ENCODE measurements around the gene TIMD4. TPM values are rescaled to one million over a fixed set of nuclear protein-coding genes. Genes with fewer than 3 reads are reported as not detected.
"Not testable (repeated sequence)": the region's sequence is repeated elsewhere in the genome, so short reads cannot be mapped to it uniquely, and the experiment has no call there.

The TIMD4 gene
- polyA plus RNA-seq, 4 donors, result 0.38 to 13.2 (median 0.88) TPM

DNA sequence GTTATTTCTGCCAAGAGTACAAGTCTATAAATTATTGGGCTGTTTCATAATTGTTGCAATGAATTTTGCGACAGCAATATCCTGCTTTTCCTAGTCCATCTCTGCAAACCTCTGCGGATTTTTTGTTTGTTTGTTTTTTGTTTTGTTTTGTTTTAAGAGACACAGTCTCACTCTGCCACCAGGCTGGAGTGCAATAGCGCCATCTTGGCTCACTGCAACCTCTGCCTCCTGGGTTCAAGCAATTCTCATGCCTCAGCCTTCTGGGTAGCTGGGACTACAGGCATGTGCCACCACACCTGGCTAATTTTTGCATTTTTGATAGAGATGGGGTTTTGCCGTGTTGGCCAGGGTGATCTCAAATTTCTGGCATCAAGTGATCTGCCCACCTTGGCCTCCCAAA, 37.3 kb downstream of the TIMD4 start:
- DNase-seq (ENCODE audit: low read depth in 4 of 4, low spot score in 3 of 4), result not testable (repeated sequence)

DNA sequence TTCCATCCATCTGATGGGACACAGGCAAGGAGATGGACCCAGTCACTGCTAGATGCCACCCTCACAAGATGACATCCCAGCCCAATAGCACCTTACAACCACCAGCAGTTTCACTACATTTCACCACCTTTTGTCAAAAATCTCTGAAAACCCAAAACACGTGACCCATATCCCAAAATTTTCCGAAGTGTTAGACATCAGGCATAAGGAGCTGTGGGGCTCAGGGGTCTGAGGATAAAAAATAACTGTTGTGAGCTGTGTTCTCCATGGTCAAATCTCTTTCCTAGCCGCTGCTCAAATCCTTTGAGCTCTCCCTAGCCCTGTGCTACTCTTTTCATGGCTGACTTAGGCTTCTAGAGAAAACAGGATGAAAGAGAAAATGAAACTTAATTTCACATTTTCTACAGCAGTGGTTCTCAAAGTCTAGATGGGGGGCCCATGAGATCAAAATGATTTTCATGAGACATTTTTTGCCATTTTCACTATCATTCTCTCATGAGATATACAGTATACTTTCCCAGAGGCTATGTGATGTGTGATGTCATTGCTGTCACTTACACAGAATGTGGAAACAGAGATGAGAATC, 40.7 kb downstream of the TIMD4 start:
- no peak for DNase-seq (ENCODE audit: low read depth in 4 of 4, low spot score in 3 of 4)

DNA sequence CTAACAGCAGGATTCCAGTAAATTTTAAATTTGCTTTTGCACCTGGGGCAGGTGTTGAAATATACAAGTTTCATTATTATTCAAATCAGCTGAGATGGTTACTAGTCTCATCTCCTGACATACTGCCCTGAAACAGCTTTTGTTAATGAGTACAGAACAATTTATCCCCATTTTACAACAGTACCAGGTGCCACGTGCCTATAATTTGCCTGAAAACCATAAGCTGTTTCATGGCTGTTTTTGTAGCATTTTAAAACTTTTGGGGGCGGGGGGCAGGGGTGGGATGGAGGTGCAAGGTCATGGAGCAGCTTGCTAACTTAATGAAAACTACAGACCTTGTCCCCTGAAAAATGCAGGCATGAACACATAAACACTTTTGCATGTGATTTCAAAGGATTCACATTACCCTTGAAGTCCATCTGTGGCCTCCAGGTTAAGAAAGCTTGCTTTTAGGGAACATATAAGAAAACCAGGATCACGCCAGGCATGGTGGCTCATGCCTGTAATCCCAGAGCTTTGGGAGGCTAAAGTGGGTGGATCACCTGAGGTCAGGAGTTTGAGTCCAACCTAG, 42.1 kb downstream of the TIMD4 start:
- DNase-seq (ENCODE audit: low read depth in 4 of 4, low spot score in 3 of 4), result no peak

DNA sequence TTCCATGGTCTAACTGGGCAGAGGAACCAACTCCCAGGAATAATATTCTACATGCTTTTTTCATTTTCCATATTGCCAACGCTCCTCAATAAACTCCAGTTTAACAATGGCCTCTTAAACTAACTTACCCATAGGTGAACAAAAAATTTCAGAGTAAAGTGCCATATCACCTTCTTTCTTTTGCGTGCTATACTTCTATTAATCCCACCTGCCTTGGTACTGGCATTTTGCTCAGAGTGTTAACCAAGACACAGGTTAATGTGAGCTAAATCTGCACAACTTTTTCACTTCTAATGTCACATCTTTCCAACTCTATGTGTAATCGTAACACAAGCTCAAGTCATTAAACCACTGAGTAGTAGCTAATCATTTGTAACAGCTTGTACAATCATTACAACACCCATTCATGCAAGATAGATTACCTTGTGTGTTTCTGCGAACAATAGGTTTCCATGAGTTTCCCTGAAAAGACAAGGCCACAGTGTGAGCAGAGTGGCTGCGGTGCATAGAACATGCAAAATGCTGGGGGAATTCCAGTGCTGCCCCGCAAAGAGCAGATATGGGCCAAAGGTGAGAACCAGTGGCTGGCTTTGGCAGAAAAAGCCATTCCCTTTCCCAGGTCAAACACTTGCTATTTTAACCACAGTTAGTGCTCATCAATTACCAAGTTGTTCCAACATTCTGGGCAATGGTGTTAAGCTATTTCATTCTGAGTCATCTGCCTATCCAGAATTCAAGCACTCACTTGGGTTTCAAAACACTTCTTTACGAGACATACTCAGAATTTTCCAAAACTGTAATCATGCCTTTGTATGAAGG, 42.8 kb downstream of the TIMD4 start:
- DNase-seq (ENCODE audit: low read depth in 4 of 4, low spot score in 3 of 4), result no peak

DNA sequence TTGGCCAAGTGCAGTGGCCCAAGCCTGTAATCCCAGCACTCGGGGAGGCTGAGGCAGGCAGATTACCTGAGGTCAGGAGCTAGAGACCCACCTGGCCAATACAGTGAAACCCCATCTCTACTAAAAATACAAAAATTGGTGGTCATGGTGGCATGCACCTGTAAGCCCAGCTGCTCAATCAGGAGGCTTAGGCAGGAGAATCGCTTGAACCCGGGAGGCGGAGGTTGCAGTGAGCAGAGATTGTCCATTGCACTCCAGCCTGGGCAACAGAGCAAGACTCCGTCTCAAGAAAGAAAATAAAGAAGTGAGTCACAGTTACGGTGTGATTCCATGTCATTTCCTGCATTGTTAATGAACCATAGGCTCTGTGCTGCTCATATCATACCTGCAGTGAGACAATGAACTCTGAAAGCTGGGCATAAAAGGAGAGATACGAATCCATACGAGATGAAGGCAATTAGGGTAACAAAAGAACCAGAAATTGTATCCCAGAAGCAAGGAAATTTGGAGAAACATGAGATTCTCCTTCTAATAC, 44.6 kb downstream of the TIMD4 start:
- no peak for DNase-seq (ENCODE audit: low read depth in 4 of 4, low spot score in 3 of 4)

DNA sequence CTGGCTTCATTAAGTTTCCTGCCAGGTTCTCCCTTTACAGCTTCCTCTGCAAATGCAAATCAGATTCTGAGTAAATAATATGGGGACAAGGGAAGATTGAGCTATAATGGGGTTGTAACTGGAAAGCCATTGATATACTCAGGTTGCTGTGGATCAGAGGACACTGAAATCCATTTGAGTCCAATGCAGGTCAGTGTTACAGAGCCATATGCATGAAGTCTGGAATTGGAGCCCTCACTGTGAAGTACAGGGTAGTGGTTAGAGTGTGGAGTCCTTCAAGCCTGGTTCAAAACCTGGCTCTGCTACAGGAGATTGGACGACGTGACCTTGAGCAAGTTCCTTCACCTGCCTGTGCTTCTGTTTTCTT, 48.7 kb downstream of the TIMD4 start:
- no peak for DNase-seq (ENCODE audit: low read depth in 4 of 4, low spot score in 3 of 4)

DNA sequence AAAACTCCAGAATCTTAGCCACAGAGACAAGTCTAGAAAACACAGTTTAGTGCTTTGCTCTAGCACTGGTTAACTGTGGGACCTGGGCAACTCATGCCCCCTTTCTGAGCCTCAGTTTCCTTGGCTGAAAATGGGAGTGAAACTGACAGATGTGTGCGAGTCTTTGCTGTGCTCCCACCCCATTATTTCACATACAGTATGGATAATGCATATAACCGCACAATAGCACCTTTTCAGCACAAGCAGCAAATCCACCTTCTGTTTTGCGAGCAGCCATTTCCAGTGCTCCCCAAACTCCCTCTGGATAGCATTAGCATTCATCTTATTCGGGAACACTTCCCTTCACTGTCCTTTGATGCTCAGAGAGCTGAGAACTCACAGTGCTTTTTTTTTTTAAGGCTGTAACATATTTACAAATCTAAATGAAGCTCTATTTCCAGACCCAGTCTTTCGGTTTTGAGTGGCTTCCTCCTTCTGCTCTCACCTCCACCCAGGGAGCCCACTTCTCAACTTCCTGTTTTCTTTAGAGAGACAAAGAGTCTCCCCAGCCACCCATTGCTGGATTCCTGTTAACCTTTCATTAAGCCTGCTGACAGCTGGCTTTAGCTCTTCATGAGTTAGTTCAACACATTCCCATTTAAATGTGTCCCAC, 49.2 kb downstream of the TIMD4 start:
- no peak for DNase-seq (ENCODE audit: low read depth in 4 of 4, low spot score in 3 of 4)

DNA sequence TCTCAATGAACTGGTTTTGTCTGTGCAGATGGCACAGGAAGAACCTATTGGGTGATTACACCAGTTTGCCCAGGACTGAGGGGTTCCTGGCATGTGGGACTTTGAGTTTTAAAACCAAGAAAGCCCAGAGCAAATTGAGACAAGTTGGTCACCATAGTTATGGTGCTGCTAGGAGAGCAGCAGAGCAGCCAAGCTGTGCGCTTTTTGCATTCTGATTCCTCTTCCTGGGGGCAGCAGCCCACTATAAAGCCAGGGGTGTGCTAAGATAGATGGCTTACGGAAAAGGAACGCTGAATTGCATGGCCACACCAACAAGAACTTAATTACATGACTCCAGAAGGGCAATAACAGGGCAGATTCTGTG, 49.7 kb downstream of the TIMD4 start:
- DNase-seq (ENCODE audit: low read depth in 4 of 4, low spot score in 3 of 4), result no peak

DNA sequence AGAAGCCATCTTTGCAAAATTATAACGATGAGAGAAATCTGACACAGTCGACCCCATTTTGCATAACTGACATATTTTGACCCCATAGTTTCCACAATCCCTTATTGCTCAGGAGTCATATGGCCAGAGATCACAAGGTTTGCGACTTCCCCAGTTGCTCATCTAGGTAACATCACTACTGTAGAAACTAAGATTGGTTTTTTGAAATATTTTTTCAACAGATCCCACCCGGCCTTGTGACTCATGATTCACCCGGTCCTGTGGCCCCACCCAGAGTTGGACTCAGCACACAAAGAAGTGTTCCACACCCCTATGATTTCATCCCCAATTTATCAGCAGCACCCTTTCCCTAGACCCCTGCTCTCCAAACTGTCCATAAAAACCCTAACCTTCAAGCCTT, 50.2 kb downstream of the TIMD4 start:
- no peak for DNase-seq (ENCODE audit: low read depth in 4 of 4, low spot score in 3 of 4)

DNA sequence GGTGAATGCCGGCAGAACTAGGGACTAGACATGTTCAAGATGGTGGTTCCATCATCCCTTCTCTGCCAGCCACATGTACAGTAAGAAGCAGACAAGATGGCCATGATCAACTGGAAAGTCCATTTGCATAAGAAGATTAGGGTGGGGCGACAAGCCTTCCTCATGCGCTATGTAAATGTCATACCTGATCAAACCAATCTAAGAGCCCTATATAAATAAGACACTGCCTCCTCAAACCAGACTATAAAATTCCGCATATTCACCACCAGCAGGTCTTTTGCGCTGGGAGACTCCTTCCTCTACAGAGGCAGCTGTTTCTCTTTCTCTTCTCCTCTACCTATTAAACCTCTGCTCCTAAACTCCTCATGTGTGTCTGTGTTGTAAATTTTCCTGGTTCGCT, 53.8 kb downstream of the TIMD4 start:
- no peak for DNase-seq (ENCODE audit: low read depth in 4 of 4, low spot score in 3 of 4)

DNA sequence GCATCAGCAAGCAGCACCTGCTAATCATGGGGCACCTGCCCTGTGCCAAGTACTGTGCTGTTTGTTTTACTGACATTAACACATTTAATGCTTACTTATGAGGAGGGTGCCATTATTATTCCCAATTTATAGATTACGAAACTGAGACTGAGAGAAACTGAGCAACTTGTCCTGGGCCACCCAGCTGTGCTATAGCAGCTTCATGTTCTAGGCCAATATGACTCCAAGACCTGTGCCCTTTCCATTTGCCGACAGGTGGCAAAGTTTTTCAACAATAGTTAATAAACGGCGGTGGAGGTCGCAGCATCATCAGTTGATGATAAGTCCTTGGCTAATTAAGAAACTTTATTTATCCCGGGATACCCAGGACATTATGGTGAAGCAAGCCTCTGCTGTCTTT, 55.4 kb downstream of the TIMD4 start:
- DNase-seq (ENCODE audit: low read depth in 4 of 4, low spot score in 3 of 4), result no peak

DNA sequence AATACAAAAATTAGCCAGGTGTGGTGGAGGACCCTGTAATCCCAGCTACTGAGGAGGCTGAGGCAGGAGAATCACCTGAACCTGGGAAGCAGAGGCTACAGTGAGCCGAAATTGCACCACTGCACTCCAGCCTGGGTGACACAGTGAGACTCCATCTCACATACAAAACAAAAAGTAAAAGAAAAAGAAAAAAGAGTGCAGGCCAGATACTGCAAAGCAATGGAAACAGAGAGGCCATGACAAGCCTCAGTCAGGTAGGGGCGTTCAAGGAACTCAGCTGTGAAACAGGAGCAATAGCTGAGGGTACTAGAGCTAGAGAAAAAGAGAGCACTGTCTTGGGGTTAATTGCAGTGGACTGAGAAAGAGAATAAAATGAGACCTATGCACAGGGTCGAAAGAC, 56.2 kb downstream of the TIMD4 start:
- DNase-seq (ENCODE audit: low read depth in 4 of 4, low spot score in 3 of 4), result no peak

DNA sequence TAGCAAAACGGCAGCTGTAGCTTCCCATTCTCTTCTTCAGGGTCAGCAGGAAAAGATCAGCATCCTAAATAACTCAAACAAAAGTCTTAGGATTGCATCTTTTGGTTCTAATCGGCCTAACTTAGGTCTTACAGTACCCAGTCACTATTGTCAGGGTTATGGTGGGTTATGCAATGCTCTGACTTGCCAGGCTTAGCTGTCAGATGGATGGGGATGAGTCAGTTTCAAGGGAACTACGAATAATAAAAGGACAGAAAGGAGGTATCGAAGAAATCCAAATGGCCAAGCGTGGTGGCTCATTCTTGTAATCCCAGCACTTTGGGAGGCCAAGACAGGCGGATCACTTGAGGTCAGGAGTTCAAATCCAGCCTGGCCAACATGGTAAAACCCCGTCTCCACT, 66.5 kb downstream of the TIMD4 start:
- DNase-seq (ENCODE audit: low read depth in 4 of 4, low spot score in 3 of 4), result no peak

DNA sequence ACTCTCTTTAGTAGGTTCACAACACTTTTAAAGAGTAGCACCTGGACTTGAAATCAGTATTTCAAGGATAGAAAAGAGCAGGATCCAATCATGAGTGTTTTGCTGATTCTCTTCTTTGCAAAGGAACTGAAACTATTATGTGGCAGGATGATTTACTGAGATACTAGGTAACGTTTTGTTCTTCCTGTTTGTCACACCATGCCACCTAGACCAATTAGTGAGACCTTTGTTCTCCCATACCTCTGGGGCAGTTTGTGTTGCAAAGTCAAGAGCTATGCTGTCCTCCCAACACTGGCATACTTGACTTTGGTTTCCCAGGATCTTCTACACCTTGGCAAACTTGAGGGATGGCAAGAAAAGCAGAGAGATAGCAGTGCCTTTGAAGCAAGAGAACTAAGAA, 69.5 kb downstream of the TIMD4 start:
- DNase-seq (ENCODE audit: low read depth in 4 of 4, low spot score in 3 of 4), result no peak

DNA sequence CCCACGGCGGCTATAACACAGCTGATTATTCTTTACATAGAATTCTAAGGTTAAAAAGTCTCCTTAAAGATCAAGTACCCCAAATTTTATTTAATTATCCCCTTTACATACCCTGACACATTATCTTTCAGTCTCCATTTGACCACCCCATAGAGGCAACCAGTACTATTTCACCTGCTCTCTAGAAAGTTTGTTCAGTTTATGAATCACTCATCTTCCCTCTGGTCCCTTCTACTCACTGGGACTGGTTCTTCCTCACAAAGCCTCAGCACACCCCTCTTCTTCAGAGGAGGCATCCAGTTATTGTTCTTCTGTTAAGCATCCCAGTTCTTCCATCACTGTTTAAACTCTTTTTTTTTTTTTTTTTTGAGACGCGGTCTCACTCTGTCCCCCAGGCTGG, 70.2 kb downstream of the TIMD4 start:
- DNase-seq (ENCODE audit: low read depth in 4 of 4, low spot score in 3 of 4), result no peak

DNA sequence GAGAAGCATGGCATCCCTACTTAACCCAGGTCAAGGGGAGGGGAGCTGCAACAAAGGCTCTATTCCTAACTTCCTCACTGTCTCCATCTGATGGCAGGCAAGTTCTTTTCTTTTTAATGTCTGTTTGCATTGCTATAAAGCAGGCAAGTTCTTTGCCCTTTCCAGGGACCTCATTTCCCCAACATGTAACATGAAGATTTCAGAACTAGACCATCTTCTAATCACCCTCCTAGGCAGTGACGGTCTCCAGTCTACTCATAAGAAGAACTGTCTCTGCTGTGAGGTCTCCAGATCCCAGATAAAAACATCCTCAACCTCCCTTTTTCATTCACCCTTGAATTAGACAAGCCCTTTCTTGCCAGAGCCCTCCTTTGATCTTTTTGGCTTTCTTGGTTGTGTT, 70.8 kb downstream of the TIMD4 start:
- DNase-seq (ENCODE audit: low read depth in 4 of 4, low spot score in 3 of 4), result no peak

DNA sequence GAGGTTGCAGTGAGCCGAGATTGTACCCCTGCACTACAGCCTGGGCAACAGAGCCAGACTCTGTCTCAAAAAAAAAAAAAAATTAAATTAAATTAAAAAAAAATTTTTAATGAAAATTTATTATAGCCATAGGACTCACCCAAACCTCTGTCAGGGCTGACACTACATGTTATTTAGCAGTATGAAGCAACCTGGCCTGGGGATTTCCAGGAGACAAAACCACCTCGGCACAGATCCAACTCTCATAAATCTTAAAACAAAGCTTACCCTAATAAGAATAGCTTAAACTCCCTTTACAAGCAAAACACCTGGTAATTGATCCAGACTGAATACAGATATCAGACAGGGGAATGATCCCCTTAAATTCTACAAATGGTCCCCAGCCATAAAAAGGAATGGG, 74.5 kb downstream of the TIMD4 start:
- no peak for DNase-seq (ENCODE audit: low read depth in 4 of 4, low spot score in 3 of 4)

DNA sequence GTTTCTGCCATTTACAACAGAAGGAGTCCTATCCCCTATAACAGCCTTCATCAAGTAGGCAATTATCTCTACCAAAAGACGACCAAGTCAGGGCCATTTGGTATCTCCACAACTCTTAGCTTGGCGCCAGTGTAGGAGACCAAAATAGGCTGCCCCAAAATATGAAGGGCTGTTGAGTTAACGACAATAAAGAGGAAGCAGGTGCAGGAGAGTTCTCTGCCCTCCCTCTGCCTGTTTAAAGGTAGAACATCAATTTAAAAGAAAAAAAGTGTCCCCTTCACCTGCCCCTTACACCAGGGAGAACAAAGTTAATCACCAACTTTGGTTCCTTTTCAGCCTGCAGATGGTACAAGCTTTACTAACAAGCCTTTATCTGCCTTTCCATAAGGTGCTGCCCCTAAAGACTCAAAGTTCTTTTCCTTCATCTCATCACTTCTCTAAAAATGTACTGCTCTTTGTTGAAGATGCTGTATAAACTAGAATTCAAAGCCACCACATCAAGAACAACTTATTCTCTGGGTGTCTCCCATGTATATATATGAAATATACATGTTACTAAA, 79.6 kb downstream of the TIMD4 start:
- no peak for DNase-seq (ENCODE audit: low read depth in 4 of 4, low spot score in 3 of 4)

DNA sequence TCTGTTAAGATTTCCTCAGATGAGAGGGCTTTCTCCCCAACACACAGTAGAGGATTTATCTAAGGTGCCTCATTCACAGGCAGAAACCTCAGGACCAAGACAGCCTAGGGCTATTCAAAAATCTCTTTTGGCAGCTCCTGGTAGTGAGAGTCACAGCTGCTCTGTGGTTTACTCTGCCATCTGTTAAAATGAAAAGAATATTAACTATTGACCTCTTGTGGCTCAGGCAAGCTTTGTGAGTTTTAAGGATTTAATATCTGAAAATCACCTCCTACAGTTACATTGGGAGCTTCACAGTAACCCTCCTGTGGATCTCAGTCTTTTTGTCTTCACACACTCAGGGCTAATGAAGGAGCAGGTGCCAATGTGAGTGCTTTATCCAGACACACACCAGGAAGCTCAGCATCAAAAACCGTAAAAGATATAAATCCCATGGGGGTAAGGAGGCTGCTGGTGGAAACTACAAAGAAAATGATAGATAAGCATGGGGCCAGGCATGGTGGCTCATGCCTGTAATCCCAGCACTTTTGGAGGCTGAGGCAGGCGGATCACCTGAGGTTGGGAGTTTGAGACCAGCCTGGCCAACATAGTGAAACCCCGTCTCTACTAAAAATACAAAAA, 83.3 kb downstream of the TIMD4 start:
- no peak for DNase-seq (ENCODE audit: low read depth in 4 of 4, low spot score in 3 of 4)

DNA sequence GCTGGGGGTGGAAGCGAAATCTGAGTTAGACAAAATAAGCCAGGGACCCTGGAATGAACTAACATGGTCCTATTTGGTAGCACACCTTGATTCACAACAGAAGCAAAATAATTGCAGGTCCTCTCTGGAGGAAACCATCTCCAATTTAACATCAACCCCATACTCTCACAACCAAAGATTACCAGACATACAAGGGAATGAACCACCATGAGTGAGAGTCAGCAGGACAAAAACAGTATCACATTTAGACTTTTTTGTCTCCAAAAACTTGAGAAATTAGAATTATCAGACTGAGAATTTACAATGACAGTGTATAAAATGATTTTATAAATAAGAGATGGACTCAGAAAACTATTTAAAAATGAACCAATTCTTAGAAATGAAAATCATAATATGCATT, 91.8 kb downstream of the TIMD4 start:
- DNase-seq (ENCODE audit: low read depth in 4 of 4, low spot score in 3 of 4), result no peak

DNA sequence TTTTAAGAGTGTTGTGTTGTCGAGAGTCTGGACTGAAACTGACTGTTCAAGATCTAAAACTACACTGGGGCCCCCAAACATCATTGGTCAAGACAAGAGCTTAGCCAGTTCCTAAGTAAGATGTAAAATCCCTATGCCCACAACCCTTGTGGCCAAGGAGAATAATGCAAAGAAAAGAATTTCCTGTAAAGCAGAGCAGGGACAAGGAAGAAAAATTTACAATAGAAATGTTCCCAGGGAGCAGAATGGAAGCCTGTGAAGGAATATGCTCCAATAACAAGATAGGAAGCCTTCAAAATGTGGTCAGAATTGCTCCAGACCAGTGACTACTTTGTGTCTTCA, 92.6 kb downstream of the TIMD4 start:
- DNase-seq (ENCODE audit: low read depth in 4 of 4, low spot score in 3 of 4), result no peak
